ENCODE data around the gene HIGD2A. TPM values are rescaled to one million over a fixed set of nuclear protein-coding genes. Genes with fewer than 3 reads are reported as not detected.

The HIGD2A gene
- polyA plus RNA-seq, 3 donors = 101 to 298 (median 260) TPM

- Histone ChIP-seq H3K27me3 (ENCODE audit: control insufficient read depth in 2 of 2, insufficient read depth in 2 of 2, low read length in 2 of 2) (no peaks in the 10 kb centered on the region), H3K4me3 (replicated peaks in 1 of 3; ENCODE audit: low read depth in 2 of 3, low read length in 3 of 3) (no peak overlapping the region), H3K79me2 (ENCODE audit: insufficient read depth, low read length) (no peaks in the 10 kb centered on the region), H3K4me1 (ENCODE audit: control insufficient read depth in 1 of 2, insufficient read depth in 2 of 2, low read length in 2 of 2) (peaks cover 5 to 6% of the 10 kb centered on the region in 2 donors), H3K9ac (ENCODE audit: insufficient read depth, low read length, poor library complexity, severe bottlenecking) (no peak overlapping the region), H3K27ac (ENCODE audit: low read depth in 1 of 2, low read length in 2 of 2) (no peak overlapping the region), H3K4me2 (replicated peaks; ENCODE audit: extremely low read depth, low read length, poor library complexity, severe bottlenecking) (no peak overlapping the region), H3K36me3 (replicated peaks in 1 of 2; ENCODE audit: control insufficient read depth in 1 of 2, insufficient read depth in 2 of 2, low read length in 2 of 2) (no peaks in the 10 kb centered on the region), H2AFZ (ENCODE audit: insufficient read depth, low read depth, low read length, poor library complexity, severe bottlenecking) (no peak overlapping the region), H4K20me1 (ENCODE audit: insufficient read depth, low read length) (no peaks in the 10 kb centered on the region), H3K9me3 (replicated peaks in 1 of 2; ENCODE audit: control insufficient read depth in 1 of 2, insufficient read depth in 1 of 2, low read length in 2 of 2) (peaks cover 0 to 4% of the 10 kb centered on the region in 2 donors)
- no peak for TF ChIP-seq CTCF (IDR thresholded peaks at IDR 0.05)
- intact Hi-C loops (cut with micrococcal nuclease) = no loop called here
- peaks cover 4 to 20% (median 14%) of the 10 kb centered on the region in 7 donors for H3K9me3 Mint-ChIP-seq
- H3K4me1 Mint-ChIP-seq = peaks cover 14% of the 10 kb centered on the region
- H3K36me3 Mint-ChIP-seq = no peaks in the 10 kb centered on the region
- WGBS (ENCODE audit: insufficient coverage) = no CpG with 5 or more reads among the region's 1 CpG
- no peaks in the 10 kb centered on the region for H3K27me3 Mint-ChIP-seq (ENCODE audit: low read depth in 3 of 3)
- H3K27ac Mint-ChIP-seq = no peak overlapping the region
- no peak for DNase-seq
- no peak overlapping the region for H3K4me3 Mint-ChIP-seq
Measured at GRCh38 chr5:176425138-176425537, 36.6 kb downstream of the HIGD2A start.

DNA sequence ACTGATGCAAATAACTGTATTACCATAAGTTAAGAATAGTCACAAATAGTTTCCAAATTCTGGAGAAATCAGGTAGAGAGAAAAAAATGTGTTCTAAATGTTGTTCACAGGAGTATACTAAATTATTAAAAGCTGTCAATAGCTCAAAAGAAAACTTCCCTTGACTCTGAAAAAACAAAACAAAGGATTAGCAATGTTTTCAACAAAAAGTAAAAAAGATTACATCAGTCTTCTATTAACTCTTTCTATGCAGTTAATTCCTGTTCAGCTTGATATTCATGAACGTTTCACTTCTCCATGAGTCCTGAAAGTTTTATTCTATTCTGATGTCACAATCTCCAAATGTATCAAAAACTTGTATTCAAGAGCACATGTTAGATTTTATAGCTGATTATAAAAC is 37.2 kb downstream of the HIGD2A start:
- no peaks in the 10 kb centered on the region for H3K27me3 Mint-ChIP-seq (ENCODE audit: low read depth in 3 of 3)
- H3K27ac ChIP-seq (ENCODE audit: low read depth in 1 of 2, low read length in 2 of 2) = no peak overlapping the region
- H3K4me3 ChIP-seq (replicated peaks in 1 of 3; ENCODE audit: low read depth in 2 of 3, low read length in 3 of 3) = no peak overlapping the region
- no peak for DNase-seq
- no peaks in the 10 kb centered on the region for H4K20me1 ChIP-seq (ENCODE audit: insufficient read depth, low read length)
- H3K79me2 ChIP-seq (ENCODE audit: insufficient read depth, low read length) = no peaks in the 10 kb centered on the region
- no peak overlapping the region for H2AFZ ChIP-seq (ENCODE audit: insufficient read depth, low read depth, low read length, poor library complexity, severe bottlenecking)
- H3K4me1 ChIP-seq (ENCODE audit: control insufficient read depth in 1 of 2, insufficient read depth in 2 of 2, low read length in 2 of 2) = peaks cover 5 to 6% of the 10 kb centered on the region in 2 donors
- no CpG with 5 or more reads among the region's 1 CpG for WGBS (ENCODE audit: insufficient coverage)
- intact Hi-C loops (cut with micrococcal nuclease) = no loop called here
- H3K4me2 ChIP-seq (replicated peaks; ENCODE audit: extremely low read depth, low read length, poor library complexity, severe bottlenecking) = no peak overlapping the region
- H3K4me3 Mint-ChIP-seq = no peak overlapping the region
- no peaks in the 10 kb centered on the region for H3K27me3 ChIP-seq (ENCODE audit: control insufficient read depth in 2 of 2, insufficient read depth in 2 of 2, low read length in 2 of 2)
- H3K9me3 Mint-ChIP-seq = peaks cover 4 to 20% (median 14%) of the 10 kb centered on the region in 7 donors
- H3K9ac ChIP-seq (ENCODE audit: insufficient read depth, low read length, poor library complexity, severe bottlenecking) = no peak overlapping the region
- peaks cover 0 to 4% of the 10 kb centered on the region in 2 donors for H3K9me3 ChIP-seq (replicated peaks in 1 of 2; ENCODE audit: control insufficient read depth in 1 of 2, insufficient read depth in 1 of 2, low read length in 2 of 2)
- no peak overlapping the region for H3K27ac Mint-ChIP-seq
- no peaks in the 10 kb centered on the region for H3K36me3 ChIP-seq (replicated peaks in 1 of 2; ENCODE audit: control insufficient read depth in 1 of 2, insufficient read depth in 2 of 2, low read length in 2 of 2)
- no peaks in the 10 kb centered on the region for H3K36me3 Mint-ChIP-seq
- TF ChIP-seq CTCF (IDR thresholded peaks at IDR 0.05) = no peak
- peaks cover 14% of the 10 kb centered on the region for H3K4me1 Mint-ChIP-seq
